ENCODE measurements around the gene RCSD1.

The RCSD1 gene

DNA sequence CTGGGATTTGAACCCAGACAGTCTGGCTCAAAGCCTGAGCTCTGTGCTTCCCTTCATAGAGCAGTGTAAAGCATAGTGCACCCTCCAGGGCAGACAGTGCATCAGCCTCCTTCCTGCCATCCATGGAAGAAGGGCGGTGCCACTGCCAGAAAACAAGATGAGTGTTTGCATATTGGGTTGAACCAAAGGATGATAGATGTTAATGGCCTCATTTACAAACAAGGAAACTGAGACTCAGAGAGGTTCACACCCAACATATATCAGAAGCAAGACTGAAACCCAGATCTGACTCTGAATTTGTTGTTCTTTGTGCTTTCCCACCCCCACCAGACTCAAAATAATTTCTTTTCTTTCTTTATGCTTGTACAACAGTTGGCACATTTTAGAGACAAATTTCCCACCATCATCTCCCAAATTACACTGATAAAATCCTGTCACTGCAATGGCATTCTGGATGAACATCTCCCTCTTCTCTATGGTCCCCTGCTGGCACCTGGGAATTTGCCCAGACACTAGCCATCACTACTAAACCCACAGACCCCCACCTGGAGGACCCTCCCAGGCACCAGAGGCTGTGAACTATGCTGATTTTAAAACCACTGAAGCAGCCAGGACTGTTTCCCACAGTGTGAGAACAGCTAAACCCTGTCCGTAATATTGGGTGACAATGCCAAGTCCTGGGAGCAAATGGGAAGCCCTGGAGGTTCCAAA is 46.3 kb downstream of the RCSD1 start:
- no peak for DNase-seq (ENCODE audit: low spot score)
- ChIA-PET CTCF (interaction anchor here (0.8 to 1.3 kb wide), 2 partner anchors 12 to 39 kb away, joined by 3 to 5 read pairs; no protein-coding TSS in a partner anchor), POLR2A (ENCODE audit: low non-redundant PET) (no interaction called here)
- TF ChIP-seq, protein P1, sequence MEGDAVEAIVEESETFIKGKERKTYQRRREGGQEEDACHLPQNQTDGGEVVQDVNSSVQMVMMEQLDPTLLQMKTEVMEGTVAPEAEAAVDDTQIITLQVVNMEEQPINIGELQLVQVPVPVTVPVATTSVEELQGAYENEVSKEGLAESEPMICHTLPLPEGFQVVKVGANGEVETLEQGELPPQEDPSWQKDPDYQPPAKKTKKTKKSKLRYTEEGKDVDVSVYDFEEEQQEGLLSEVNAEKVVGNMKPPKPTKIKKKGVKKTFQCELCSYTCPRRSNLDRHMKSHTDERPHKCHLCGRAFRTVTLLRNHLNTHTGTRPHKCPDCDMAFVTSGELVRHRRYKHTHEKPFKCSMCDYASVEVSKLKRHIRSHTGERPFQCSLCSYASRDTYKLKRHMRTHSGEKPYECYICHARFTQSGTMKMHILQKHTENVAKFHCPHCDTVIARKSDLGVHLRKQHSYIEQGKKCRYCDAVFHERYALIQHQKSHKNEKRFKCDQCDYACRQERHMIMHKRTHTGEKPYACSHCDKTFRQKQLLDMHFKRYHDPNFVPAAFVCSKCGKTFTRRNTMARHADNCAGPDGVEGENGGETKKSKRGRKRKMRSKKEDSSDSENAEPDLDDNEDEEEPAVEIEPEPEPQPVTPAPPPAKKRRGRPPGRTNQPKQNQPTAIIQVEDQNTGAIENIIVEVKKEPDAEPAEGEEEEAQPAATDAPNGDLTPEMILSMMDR (conservative IDR thresholded peaks at IDR 0.05; ENCODE audit: low read depth): no peak
- no peak overlapping the region for H3K27ac ChIP-seq

DNA sequence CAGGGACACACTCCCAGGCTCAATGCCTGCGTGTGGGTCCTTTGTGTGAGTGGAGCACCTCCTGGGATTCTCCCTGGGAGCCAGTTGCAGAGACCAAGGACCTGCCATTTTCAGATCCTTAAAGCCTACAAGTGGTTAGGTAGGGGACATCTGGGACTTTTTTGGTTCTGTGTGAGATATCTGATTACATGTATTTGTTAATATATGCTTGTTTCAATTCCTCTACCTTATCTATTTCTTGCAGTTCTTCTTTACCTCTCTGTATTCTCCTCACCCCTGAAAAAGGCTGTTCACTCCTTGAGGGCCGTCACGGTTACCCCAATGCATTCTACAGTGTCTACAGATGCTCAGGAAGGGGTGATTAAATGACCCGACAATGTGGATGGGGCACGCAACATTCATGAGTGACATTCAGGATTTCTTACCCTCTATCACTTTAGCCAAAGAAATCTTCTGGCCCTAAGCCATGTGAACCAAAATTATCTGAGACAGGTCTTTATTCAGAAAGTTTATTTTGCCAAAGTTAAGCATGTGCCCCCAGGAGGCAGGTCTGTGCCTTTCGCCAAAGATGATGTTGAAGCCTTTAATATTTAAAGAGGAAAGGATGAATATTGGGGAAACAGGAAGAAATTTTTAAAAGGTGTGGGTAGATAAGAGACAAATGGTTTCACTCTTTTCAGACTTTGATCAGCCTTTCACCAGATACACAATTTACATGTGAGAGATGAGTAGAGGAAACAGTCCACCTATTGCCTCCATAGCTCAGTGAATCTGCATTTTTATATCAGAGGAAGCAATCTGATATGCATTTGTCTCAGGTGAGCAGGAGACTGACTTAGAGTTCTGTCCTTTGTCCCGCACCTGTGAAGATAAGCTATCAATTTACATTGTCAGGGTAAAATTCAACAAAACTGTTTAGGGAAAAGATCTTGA is 47.1 kb downstream of the RCSD1 start:
- ChIA-PET CTCF (interaction anchor here (0.5 to 1.3 kb wide), 3 partner anchors 38 to 767 kb away, joined by 3 read pairs; no protein-coding TSS in a partner anchor), POLR2A (ENCODE audit: low non-redundant PET) (no interaction called here)
- TF ChIP-seq, protein P1 (conservative IDR thresholded peaks at IDR 0.05; ENCODE audit: low read depth): no peak
- no peak for DNase-seq (ENCODE audit: low spot score)
- H3K27ac ChIP-seq: no peak overlapping the region

DNA sequence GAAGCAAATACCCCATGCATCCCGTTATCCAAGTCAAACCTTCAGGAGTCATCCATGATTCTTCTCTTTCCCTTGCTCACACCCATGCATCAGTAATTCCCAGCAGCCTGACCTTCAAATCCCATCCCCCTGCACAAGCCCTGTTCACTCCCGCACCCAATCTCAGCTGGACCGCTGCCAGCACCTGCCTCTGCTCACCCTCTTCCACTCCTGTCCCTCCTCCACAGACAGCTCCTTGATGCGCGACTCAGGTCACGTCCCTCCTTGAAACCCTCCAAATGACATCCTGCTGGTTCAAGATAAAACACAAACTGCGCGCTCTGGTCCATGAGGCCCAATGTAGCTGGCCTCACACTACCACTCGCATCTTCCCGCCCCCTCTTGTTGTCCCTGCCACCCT is 48.4 kb downstream of the RCSD1 start:
- H3K27ac ChIP-seq: no peak overlapping the region
- no peak for DNase-seq (ENCODE audit: low spot score)
- ChIA-PET POLR2A (ENCODE audit: low non-redundant PET) (no interaction called here), CTCF (no interaction called here)
- TF ChIP-seq, protein P1 (conservative IDR thresholded peaks at IDR 0.05; ENCODE audit: low read depth): no peak

DNA sequence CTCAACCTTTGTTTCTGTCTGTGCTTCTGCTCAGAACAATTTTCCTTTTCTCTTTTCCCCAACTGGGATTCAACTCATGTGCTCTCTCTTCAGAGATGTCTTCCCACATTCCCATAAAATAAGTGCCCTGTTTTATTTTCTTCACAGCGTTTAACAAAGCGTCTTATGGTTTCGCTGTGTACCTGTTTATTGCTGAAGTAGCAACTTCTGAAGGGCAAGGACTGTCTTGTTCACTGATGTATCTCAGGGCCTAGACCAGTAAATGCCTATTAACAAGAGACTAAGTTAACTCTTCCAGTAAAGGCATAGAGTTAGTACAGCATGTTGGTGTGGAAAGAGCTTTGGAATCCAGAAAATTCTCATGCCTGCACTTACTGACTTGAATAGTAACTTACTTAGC is 48.8 kb downstream of the RCSD1 start:
- no peak for DNase-seq (ENCODE audit: low spot score)
- ChIA-PET CTCF (no interaction called here), POLR2A (ENCODE audit: low non-redundant PET) (no interaction called here)
- TF ChIP-seq, protein P1 (conservative IDR thresholded peaks at IDR 0.05; ENCODE audit: low read depth): no peak
- H3K27ac ChIP-seq: no peak overlapping the region

DNA sequence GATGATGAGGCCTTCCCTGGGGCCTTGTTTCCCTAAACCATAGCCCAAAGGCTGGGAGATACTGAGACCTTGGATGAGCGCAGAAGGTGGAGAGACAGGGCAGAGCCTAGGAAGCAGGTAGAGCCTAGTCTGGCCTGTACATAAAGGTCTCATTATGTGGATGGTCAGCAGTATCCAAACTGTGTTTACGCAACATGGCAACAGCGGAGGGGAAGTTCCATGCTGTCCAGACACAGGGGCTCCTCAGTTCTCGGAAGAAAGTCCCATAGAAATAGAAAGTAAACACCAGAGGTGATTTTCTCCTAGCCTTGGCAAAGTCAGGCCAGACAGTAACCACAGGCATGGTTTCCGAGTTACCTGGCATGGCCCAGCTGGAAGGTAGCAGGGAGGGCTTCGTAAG is 49.7 kb downstream of the RCSD1 start:
- CTCF ChIA-PET: no interaction called here
- no peak for DNase-seq (ENCODE audit: low spot score)
- POLR2A ChIA-PET (ENCODE audit: low non-redundant PET): no interaction called here
- TF ChIP-seq, protein P1 (conservative IDR thresholded peaks at IDR 0.05; ENCODE audit: low read depth): no peak
- H3K27ac ChIP-seq: no peak overlapping the region

DNA sequence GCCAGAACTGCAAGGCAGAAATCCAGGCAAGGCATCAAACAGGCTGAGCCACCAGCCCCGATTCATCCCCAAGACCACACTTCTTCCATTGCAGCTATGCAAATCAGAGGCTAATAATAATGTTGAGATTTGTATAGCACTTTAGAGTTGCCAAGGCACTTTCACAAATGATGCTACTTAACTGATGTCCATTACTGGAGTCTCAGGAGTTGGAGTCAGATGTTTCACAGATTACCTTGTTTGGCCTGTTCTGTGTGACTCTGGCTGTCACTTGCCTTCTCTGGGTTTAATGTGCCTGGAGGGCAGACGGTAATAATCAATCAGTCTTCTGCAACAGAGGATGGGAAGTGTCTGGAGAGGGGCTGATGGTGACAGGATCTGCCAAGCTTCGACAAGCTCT is 51.0 kb downstream of the RCSD1 start:
- TF ChIP-seq, protein P1 (conservative IDR thresholded peaks at IDR 0.05; ENCODE audit: low read depth): no peak
- no peak for DNase-seq (ENCODE audit: low spot score)
- CTCF ChIA-PET: interaction anchor here (0.5 to 0.7 kb wide), 2 partner anchors 61 to 96 kb away, joined by 3 read pairs; no protein-coding TSS in a partner anchor
- POLR2A ChIA-PET (ENCODE audit: low non-redundant PET): no interaction called here
- no peak overlapping the region for H3K27ac ChIP-seq
